HG03342 (cell line): Measurements from ENCODE around the gene INF2.

Source experiments
- ATAC-seq: cut with Tn5 transposase; IDR thresholded peaks from one replicate; pipeline ENCODE4 v1.9.1; 2021; ENCODE audit warnings: mild to moderate bottlenecking, moderate library complexity; ENCODE audit not compliant: unreplicated experiment

INF2 gene

DNA sequence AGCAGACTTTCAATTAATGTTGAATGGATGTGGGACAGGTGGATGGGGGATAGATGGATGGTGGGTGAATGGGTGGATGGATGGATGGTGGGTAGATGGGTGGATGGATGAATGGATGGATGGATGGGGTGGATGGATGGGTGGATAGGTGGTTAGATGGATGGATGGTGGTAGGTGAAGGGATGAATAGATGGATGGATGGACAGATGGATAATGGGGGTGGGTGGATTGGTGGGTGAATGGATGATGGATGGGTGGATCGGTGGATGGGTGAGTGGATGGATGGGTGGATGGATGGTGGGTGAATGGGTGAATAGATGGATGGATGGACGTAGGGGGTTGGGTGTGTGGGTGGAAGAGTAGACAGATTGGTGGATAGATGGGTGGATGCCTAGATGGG is 14.0 kb upstream of the INF2 start:
- no peak for ATAC-seq

DNA sequence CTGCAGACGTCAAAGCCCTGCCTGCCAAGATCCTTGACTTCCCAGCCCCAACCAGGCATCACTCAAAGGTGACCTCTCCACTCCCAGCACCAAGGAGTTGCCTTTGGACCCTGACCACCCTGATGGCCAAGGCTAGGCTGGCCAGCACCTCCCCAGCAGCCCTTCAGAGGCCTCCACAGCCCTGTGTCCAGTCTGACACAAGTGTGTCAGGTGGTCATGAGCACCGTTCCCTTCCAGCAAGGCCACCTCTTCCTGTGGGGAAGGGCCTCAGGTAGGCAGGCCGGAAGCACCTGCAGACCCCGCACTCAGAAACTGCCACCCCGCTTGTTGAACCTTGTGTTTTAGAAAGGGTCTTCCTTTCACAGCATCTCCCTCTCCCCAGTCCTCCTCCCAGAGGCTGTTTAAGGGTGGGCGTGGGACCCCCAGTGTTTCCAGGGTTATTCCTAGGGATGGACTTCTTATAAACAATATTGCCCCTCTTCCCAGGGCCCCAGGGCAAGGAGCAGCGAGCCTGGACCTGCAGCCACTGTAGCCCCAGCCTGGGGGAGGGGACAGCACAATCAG is 13.2 kb upstream of the INF2 start:
- ATAC-seq = no peak

DNA sequence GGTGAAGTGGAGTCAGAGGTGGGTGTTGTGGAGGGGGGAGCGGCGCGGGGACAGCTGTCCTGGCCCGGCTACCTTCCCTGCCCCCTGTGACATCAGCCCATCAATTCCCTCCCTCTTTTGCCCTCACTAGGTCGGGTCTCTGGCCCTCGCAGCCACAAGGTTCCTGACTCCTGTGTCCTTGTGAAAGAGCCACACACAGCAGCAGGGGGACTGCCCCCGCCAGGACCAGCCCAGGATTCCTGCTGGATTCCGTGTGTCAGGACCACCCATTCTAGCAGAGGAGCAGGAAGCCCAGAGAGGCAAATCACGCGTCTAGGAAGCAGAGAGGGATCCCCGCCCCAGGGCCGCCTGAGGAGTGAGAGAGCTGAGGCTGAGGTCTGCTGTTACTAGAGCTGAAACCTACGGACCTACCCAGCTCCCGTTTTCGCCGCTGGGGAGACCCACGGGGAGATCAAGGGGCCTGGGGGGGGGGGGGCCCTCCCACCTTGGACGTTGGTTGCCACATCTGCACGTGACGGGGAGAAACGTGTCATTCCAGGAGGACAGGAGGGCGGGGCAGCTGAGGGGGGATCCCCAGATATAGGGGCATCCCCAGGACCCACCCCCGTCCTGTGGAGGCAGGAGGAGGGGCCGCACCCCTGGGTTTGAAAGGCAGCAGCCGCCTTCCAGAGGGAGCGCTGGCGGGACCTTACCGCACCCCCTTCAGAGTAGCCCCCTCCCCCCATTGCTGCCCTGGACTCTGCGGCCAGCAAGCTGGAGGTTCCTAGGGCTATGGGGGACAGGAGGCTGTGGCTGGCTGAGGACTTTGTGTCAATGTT is 12.5 kb upstream of the INF2 start:
- ATAC-seq = peak; percentile 25

DNA sequence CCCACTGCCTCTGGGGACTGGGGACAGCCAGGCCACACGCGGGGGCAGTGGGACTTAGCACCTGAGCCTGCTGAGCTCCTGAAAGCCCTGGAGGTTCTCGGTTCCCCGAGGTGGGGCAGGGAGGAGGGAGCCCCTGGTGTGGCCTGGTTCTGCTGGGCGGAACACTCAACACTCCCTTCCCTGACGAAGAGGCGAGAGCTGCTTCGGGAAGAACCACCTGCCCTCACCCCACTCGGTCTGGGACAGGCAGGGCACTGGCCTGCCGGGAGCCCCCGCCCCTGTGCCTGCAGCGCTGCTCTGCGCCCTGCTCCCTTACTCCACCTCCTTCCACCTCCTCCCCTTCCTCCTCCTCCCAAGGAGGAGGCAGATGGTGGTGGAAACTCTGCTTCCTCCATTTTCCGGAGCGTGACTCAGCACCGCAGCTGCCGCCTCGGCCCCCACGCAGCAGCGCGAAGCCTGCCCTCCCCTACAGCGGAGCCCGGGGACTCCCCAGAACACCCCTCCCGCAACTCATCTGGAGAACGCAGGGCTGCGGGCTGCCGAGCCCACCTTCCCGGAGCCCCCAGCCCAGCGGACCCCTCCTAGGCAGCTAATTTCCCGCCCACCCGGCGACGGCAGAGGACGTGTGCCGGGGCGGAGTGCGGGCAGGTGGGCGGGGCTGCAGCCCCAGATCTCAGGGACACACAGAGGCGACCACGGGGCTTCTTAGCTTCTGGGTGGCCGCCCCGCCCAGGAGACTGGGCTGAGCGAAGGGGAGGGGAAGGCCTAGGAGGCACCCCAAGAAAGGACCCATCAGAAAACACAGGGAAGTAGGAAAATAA is 11.7 kb upstream of the INF2 start:
- ATAC-seq = peak; percentile 38

DNA sequence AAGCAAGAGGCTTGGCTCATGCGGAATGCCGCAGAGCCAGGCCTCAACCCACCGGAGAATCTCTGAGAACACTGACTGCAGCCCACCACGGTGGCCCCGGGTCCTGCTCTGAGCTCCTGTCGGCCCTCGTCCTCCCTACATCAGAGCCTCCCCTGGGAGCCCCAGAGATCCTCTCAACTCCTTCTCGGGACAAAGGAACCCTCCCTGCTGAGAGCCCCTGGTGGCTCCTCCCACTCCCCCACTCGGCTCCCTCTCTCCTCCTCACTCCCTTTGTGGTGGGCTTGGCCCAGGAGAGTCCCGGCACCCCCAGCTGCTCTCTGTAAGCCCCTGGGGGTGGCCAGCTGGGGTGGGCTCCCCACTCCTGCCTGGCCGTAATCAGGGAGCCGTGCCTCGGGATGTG is 11.1 kb upstream of the INF2 start:
- ATAC-seq = peak; percentile 15

DNA sequence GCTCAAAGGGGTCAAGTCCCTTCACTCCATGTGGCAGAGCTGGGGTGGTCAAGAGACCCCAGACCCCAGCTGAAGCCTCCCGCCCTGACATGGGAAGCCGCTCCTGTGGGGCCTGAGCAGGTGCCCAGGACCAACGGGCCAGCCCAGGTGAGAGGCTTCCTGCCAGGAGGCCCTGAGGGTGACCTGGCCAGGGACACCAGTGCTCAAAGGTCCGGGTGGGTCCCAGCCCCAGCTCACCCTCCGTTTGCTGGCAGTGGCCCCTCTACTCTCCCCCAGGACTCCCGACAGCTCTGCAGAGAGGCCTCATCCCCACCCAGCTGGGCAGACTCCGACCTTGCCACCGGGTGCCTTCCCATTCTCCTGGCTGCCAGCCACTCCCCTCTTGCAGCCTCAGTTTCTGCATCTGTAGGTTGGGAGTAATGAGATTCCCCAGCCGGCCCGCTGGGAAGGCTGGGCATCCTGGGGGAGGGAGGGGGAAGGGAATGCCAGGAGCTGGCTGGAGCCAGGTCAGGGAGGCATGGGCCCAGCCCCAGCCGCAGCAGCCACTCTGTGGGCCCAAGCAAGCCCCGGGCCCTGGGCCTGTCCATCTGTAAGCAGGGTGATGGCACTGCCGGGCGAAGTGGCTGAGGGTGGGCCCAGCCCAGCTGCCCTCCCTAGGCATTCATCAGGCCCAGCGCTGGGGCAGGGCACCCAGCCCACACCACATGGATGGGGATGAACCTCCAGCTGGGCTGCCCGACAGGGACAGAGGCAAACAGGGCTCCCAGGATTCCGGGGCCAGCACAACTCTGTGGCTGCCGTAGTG is 10.3 kb upstream of the INF2 start:
- no peak for ATAC-seq

DNA sequence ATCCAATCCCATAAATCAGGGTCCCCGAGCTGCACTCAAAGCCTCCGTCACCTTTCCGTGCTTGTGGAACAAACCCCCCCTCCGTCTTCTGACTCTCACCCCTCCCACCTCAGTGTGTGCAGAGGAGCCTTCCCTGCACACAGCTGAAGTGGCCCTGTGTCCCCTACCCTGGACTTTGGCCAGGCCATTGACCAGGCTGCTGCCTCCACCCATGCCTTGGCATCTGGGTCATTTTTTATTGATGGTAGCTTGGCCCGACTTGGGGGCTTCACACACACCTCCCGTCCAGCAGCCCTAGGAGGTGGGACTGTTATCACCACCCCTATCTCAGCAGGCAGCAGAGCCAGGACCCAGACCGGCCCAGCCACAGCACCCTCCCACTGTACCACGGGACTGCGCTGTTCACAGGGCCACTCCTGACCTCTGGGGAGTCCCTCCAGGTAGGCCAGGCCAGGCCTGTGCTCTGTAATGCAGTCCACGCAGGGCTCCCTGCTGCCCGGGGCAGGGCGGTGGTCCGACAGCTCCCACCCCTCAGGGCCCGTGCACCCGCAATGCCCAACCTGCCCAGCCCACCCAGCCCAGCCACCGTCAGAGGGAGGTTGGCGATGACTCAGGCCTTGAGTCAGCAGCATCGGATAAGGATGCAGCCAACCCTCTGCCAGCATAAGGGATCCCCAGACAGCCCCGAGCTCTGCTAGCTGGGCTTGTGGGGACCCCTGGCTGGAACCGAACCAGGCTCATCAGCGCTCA is 9.2 kb upstream of the INF2 start:
- ATAC-seq = no peak

DNA sequence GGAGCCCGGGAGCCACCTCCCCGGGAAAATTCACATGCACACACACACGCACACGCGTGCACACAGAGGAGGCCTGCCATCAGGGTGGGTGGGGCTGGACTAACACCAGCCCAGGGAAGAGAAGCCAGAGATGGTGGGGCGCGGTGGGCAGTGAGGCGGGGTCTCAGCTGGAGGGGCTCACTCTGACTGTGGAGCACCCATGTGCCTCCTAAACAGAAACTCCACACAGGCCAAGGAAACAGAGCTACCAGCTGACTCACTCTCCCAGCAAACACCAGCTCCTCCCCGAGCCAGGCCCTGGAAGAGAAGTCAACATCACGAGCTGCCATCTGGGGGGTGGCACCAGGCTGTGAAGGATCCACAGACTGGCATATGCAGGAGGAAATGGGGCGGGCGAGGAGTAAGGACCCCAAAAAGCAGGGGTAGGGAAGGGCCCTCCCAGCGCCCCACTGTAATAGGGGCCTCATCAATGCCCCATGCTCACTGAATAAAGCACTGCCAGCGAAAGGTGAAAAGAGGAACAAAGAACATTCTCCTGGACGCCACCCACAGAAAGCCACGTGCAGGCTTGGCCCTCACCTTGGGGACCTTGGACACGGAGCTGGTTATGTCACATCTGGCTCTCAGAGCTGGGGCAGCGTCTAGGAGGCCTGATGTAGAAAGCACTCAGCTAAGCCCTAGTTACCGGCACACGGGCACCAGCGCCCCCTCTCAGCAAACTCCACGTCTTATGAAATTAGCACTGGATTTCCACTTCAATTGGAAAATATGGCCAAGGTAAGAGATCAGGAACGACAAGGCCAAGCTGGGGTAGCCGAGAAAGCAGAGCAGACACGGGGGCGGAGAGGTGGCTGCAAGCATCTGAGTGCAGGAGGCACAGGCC is 8.4 kb upstream of the INF2 start:
- peak; percentile 33 for ATAC-seq

DNA sequence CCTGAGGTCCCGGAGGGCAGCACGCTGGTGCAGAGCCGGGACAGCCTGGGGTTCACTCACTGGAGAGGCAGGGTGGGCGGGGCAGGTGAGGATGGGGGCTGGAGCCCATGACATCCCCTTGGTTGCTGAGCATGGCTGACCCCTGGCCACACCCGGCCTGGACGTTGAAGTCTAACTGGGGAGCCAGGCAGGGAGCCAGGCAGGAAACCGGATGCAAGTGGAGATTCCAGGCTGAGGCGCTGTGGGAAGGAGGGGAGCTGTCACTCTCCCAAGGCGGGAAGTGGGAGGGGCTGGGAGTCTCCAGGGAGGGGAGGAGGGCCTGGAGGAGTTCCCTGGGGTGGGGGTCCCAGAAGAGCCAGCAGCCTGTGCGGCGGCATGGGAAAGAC is 7.7 kb upstream of the INF2 start:
- ATAC-seq = no peak

DNA sequence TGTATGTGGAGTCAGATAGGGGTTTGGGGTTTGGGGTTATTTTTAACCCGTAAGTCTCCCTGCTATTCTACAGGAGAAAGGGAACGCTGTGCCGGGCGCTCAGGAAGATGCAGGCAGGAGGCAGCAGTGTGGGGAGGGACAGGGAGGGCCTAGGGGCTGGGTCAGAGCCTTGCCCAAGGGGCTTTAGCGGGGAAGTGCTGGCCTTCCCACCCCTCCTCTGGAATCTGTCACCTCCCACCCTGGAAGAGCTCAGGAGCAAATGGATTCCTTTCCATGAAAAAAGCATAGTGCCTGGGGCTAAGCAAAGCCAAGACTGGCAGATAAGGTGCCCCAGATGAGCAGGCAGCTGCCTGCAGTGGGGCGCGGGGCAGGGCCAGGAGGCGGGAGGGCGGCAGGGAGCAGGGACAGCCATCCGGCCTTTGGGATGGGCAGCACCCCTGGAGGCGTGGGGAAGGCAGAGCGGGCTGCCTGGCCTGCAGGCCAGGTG is 7.3 kb upstream of the INF2 start:
- ATAC-seq = no peak

DNA sequence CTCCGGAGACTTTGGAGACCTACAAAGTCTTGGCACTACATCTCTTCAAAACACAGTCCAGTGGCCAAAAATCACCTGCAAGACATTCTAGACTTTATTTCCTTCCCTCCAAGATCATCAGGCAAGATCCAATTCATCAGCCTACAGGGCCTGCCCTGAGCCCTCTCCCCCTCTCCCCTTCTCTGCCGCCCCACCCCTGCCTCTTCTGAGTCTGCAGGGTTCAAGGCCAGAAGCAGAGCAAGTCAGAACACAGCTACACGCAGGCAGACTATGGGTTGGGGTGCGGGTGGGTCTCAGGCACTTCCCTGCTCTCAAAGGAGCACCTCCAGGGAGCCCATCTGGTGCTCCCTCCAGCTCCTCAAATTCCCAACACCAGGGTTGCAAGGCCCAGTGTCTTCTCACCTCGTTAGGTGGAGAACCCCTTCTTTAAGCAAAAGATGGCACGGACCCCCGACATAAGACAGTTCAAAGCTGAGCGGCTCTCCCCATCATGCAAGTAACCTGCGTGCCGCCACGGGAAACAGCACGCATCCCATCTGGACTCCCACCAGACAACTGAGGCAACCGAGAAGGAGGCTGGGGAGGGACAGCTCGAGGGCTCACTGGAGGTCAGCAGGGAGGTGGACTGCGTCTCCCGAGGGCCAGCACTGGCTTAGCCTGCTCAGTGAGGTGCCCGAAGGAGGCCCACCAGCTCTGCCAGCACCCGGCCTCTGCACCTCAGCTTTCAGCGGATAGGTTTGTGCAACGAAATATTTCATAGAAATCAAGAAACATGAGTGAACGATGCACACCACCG is 5.6 kb upstream of the INF2 start:
- ATAC-seq = no peak

DNA sequence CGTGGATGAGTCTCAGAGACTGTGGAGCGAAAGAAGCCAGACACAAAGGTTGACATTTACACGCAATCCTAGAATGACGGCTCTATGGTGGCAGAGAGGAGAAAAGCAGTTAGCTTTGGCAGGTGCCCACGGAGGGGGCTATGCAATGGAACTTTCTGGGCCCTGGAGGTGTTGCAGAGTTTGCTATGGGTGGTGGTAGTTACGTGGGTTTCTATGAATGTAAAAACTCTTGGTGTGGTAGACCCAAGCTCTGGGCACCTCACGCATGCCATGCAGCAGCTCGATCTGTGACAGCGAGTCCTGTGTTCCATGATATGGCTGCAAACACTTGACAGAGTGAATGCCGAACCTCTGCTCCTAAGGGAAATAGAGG is 5.0 kb upstream of the INF2 start:
- ATAC-seq = no peak

DNA sequence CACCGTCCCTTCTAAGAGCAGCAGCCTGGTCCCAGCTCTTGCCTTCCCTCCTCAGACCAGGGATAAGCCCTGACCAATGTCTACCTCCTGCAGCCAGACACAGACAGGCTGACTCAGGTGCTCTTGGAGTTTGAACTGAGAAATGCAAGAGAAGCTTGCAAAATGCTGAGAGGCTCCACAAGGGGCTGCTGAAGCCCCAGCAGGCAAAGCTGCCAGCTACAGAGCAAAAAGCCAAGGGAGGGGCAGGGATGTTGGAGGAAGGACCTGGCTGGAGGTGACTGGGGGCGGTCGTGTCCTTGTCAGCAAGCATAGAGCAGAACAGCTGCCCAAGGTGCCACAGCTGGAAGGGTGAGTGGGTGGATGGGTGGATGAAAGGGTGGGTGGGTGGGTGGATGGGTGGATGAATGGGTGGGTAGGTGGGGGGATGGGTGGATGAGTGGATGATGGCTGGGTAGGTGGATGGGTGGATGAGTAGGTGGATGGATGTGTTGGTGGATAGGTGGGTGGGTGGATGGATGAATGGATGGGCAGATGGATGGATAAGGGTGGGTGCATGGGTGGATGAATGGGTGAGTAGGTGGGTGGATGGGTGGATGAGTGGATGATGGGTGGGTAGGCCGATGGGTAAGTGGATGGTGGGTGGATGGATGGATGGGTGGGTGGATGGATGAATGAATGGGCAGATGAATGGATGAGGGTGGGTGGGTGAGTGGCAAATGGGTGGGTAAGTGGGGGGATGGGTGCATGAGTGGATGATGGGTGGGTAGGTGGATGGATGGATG is 4.0 kb upstream of the INF2 start:
- no peak for ATAC-seq

DNA sequence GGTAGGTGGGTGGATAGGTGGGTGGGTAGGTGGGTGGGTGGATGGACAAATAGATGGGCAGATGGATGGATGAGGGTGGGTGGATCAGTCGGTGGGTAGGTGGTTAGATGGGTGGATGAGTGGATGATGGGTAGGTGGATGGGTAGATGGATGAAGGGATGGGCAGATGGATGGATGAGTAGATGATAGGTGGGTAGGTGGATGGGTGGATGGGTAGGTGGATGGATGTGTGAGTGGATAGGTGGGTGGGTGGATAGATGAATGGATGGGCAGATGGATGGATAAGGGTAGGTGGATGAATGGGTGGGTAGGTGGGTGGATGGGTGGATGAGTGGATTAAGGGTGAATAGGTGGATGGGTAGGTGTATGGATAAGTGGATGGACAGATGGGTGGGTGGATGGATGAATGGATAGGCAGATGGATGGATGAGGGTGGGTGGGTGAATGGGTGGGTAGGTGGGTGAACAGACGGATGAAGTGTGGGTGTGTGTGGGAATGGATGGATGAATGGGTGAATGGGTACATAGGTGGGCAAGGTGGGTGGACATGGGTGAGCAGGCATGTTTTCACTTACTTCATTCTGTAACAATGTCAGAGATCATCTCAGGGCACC is 3.3 kb upstream of the INF2 start:
- ATAC-seq = no peak

DNA sequence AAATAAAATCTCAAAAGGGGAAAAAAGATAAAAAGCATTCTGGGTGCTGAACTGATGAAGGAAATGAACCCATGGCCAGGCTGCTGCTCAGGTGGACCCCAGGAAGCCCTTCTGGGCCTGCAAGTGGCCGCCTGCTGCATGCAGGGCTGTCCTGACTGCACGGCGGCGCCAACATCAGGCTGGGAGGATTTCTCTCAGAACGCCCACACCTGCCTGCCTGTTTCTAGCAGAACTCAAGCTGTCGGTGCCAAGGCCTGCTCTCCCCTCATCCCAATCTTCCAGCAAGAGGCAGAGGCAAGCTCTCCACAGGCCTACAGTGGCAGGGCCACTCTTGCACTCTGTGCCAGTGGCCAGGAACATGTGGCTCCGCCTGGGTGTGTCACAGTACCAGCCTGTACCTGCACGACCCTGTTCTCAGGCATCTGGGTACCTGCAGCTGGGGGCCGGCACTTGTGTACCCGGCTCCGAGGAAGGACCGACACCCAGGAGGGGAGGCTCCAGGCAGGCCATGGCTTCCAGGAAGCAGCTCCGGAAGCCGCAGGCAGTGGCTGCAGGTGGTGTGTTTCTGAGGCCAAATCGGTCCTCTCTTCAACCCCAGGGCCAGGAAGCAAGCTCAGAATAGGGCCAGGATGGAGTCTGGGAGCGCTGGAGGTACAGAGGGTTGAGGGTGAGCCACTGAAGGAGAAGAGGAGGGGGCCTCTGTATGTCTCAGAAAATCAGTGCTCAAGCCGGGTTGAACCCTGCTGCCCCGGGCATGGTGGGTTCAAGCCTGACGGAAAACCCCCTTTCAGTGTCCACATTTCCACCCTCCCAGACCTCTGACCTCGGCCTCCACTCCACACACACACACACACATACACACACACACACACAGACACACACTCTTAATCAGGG is 2.5 kb upstream of the INF2 start:
- ATAC-seq = no peak
